HG03571 (cell line): ENCODE measurements around the gene RNF26.

Experiments
- ATAC-seq: cut with Tn5 transposase; IDR thresholded peaks from one replicate; pipeline ENCODE4 v1.9.1; 2021; ENCODE audit not compliant: unreplicated experiment

The RNF26 gene

DNA sequence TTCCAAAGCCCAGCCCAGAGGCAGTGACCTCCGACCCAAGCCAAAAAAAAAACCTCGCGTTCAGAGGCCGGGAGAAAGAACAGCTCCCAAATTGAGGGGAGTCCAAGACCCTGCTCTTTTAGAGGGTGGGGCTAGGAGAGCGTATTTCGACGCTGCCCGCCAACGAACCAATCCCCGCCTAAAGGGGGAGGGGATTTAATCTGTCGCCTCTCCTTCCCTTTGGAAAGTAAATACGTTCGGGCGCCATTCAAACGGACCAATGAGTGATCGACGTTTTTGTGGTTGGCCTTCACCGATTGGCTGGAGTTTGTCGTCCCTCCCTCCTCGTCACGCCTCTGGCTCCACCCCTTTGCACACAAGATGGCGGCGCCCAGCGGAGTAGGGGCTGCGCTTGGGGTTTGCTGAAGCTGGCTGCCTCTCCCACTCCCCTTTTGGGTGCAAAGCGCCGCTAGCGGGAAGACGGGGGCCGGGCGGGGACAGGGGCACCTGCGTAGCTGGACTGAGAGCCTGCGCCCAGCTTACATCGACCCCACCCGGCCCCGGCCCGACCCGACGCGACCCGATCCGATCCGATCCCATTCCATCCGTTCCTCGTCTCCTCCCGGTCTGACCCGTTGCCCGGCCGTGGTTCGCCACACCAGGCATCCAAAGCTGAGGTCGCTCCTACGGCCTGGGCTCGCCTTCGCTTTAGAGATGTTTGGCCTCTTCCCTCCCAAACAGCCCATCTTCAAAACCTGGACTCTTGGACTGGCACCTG, at the start of gene RNF26:
TSS of gene RNF26 (plus strand) at position 354 of the 757 bp plus-strand sequence. CDS start 596 bp downstream, outside the sequence.
- peak; percentile 89 for ATAC-seq

DNA sequence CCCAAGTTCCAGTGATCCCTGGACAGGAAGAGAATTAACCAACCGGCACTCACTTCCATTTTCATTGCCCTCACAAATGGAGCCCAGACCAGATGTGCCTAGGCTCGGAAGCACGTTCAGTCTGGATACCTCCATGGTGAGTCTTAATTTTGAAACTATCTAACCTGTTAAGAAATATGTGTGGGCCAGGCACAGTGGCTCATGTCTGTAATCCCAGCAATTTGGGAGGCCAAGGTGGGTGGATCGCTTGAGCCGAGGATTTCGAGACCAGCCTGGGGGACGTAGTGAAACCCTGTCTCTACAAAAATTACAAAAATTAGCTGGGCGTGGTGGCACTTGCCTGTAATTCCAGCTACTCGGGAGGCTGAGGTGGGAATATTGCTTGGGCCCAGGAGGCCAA, 48.9 kb upstream of the RNF26 start:
- ATAC-seq: no peak

DNA sequence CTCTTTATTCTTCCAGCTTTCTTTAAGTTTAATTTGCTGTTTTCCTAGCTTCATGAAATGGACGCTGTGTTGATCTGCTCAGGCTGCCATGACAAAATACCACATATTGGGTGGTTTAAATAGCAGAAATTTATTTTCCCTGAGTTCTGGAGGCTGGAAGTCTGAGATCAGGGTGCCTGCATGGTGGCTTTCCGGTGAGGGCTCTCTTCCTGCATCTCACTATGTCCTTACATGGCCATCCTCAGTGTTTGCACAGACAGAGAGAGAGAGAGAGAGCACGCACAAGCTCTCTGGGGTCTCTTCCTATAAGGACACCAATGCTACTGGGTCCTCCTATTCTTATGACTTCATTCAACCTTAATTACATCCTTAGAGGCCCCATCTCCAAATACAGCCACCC, 46.1 kb upstream of the RNF26 start:
- no peak for ATAC-seq

DNA sequence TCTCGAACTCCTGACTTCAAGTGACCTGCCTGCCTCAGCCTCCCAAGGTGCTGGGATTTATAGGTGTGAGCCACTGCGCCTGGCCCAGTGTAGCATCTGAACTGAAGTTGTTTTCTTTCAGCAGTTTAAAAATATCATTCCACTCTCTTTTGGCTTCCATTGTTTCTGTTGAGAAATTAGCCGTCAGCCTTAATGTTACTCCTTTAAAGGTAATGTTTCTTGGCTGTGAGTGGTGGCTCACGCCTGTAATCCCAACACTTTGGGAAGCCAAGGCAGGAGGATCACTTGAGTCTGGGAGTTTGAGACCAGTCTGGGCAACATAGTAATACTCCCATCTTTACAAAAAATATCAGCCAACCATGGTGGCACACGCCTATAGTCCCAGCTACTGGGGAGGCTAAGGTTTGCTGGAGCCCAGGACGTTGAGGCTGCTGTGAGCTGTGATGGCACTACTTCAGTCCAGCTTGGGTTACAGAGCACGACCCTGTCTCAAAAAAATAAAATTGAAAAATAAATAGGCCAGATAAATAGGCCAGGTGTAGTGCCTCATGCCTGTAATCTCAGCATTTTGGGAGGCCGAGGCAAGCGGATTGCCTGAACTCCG, 43.3 kb upstream of the RNF26 start:
- no peak for ATAC-seq

DNA sequence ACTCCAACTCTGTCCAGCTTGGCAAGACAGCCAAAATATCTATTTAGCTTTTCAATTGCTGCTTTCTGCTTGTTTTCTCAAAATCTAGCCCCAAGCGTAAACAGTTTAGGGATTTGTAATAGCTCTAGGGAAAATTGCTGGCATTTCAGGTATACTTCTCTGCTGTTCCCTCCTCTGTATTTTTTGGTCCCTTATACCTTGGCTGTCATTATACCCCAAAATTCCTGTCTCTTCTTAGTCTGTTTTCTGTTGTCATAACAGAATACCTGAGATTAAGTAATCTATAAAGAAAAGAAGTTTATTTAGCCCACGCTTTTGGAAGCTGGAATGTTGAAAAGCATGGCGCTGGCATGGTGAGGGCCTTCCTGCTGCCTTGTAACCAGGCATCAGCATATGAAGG, 40.9 kb upstream of the RNF26 start:
- no peak for ATAC-seq

DNA sequence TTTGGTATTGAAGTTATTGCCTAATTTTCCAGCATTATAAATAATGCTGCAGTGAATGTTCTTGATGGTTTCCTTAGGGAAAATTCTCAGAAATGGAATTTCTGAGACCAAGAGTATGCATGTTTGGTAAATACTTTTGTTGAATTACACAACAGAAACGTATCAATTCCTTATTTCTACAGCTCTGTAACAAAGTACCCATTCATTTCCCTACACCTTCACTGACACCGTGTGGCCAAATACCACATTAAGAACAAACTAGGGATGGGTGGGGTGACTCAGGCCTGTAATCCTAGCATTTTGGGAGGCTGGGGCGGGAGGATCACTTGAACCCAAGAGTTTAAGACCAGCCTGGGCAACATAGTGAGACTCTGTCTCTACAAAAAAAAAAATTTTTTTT, 39.1 kb upstream of the RNF26 start:
- ATAC-seq: no peak

DNA sequence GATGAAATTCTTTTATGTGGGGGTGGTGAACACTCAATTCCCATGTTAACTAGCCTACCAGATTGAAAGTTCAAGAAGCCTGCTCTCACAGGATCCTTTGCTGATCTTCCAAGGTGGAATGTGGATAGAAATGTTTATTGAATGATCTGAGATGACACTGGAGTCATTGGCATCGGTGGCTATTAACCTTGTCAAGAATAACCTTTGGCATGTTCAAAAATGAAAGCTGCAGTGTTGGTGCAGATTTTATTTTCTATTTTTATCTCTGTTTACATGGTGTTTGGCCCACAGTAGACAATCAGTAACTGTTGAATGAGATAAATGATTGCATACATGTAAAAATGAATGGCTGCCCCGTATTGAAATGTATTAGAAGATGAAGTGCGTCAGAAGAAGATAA, 36.4 kb upstream of the RNF26 start:
- ATAC-seq: no peak

DNA sequence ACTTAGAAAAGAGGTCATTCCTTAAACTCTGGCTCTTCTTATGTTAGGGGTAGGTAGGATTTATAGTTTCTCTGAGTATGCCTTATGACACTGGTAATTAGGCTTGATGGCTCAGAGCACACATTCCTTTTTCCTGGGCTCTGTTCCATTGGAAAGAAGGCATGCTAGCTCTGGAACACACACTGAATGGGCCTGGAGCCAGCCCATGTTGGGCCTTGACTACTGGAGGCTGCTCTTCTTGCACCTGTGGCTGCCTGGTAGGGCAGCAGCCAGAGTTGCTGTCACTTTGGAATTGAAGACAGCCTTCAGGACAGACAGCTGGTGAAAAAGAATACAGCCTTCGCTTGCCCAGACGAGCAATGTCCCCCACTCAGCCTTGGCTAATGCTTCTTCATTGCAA, 35.6 kb upstream of the RNF26 start:
- no peak for ATAC-seq

DNA sequence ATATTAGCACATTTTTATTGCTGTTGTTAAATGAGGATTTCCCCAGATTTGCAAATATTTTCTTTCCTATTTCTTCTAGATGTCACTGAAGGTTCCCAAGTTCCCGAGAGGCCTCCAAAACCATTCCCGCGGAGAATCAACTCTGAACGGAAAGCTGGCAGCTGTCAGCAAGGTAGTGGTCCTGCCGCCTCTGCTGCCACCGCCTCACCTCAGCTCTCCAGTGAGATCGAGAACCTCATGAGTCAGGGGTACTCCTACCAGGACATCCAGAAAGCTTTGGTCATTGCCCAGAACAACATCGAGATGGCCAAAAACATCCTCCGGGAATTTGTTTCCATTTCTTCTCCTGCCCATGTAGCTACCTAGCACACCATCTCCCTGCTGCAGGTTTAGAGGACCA, 34.9 kb upstream of the RNF26 start:
- ATAC-seq: no peak

DNA sequence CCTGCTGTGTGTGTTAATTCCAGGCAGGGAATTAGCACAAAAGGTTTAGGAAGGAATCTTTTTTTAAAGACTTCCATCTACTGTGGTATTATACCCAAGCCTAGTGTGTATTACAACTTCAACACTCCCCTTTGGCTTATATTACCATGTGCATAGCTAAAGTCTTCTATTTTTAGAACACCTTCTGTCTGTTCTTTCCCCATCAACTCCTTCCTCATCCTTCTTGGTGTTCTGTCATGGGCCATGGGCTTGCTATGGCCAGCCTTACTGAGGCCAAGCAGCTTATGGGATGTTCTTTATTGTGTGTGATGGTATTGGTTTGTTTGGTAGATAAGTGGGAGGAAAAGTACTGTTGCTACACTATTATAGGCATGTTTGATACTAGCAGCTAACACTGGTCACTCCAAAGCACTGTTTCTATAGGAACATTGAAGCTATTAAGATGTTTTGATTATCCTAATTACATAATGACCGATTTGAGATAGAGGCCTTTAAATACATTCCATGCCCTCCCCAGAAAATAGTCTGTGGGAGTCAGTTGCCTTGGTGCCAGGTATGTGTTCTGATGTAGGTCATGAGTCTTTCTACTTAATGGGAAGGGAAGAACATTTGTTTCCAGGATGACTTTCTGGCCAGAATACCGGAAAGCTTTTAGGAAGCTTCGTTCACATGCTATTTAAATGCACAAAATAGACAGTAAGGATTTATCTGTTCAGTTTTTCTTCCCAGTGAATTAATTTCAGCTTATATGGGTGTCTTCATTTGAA, 33.9 kb upstream of the RNF26 start:
- no peak for ATAC-seq

DNA sequence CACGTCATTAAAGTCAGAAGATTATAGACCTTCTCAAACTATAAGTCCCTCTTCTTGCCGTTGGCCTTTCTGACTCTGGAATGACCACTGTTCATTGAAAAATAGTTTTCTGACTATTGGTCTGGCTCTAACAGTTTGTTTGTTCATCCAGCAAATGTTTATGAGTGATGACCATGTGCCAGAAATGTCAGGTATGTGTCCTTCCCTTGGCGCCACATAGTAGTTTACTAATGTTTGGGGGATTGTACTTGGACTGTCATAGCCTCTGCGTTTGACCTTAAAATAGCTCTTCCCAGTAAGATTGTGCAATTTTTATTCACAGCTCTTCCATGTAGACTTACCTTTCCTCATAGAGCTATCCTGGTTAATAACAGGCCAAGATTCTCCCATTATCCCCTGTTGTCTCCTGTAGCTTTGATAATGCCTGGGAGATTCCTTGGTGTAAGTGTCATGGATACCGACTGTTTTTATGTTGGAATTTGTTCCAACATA, 31.1 kb upstream of the RNF26 start:
- no peak for ATAC-seq

DNA sequence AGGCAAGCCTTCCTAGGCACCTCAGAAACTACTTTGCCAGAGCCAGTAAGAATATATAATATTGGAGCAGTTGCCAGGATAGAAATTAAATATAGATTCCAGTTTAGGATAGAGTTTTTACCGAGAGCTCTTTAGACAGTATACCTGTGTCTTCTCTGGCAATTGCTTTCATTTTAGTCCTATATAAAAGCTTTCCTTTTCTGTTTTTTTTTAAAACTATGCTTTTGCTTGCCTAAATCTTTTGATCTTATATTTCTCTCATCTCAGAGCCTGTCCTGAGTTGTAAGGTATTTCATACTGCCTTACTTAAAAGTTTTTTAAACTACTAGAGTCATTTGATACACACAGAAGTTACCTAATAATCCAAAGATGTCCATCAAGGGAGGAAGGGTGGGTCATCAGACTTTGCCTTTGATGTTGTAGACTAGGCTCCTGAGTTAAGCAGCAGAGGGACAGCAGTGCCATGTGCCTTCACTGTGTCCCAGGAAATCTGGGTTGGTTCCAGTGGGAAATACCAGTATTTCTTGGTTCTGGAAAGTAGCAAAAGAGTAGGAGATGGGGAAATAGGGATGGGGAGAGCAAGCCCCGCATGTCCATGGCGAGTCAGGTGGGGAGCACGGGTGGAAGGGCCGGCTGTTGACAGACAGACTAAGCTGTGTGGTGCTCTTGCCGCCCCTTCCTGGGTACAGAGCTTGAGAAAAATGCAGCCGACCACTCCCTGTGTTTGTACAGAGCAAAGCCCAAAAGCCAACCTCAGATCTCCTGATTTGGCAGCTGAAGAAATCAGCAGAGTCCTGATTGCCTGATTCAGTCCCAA, 28.6 kb upstream of the RNF26 start:
- no peak for ATAC-seq

DNA sequence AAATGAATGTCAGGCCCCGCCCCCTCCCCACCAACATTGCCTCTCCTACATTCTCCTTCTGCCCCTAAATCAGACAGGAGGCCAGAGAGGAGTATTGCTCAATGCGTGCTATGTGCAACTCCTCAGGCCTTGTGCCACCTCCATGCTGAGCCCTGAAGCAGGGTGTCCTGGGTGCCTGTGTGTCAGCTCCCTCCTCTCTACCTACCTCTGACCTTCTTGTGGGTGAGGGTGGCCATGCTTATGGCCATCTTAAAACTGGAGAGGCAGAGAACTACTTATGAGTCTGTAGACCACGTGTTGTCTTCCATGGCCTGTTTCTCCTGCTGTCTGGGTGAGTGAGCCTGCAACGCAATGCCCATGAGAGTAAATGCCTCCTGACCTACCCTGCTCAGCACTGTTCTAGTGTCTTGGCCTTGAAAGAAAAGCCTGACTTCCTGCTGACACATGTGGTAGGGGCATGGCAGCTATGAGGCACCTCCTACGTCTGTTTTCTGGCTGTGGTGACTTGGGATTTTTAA, 27.9 kb upstream of the RNF26 start:
- no peak for ATAC-seq

DNA sequence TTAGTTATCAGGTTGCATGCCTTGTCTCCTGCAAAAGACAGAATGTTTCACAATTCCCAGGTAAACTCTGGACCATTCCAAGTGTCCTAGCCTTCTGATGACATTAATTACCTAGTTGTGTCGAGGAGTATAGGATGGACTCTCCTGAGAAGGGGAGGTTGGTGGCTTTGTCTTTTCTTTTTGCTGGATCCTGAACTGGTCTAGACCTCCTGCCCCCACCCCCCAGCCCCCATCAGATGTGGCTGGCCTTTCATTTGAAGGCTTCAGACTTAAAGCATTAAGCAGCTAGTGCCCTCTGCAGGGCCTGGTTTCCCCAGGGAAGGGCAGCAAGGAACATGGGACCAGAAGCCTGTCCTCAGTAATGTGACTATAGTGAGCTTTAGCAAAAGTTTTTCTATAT, 27.1 kb upstream of the RNF26 start:
- ATAC-seq: no peak

DNA sequence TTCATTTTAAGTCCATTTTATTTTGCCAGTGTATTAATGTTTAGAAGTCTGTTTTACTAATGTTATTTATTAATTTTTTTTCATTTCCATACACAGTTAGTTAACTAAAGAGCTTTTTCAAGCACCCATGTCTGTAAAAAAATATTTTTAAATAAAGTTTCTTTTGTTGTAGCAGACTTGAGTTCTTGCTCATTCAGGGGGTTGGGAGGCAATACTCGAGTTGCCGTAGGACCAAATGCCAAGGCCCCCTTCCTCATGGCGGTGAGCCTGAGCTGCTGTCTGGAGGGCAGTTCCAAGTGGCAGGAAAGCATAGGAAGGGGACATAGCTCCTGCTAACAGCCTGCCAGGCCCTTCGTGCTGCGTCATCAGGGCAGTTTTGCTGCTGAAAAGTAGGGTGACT, 26.4 kb upstream of the RNF26 start:
- no peak for ATAC-seq

DNA sequence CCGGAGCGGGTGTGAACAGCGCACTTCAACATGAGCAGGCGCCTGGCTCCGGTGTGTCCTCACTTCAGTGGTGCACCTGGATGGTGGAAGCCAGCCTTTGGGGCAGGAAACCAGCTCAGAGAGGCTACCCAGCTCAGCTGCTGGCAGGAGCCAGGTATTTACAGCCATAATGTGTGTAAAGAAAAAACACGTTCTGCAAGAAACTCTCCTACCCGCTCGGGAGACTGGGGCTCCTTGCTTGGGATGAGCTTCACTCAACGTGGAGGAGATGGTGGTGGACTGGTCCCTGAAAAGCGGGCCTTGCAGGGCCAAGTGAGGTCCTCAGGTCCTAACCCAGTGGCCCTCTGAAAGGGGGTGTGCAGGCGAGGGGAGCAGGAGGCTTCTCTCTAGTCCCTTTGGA, 24.9 kb upstream of the RNF26 start:
- no peak for ATAC-seq

DNA sequence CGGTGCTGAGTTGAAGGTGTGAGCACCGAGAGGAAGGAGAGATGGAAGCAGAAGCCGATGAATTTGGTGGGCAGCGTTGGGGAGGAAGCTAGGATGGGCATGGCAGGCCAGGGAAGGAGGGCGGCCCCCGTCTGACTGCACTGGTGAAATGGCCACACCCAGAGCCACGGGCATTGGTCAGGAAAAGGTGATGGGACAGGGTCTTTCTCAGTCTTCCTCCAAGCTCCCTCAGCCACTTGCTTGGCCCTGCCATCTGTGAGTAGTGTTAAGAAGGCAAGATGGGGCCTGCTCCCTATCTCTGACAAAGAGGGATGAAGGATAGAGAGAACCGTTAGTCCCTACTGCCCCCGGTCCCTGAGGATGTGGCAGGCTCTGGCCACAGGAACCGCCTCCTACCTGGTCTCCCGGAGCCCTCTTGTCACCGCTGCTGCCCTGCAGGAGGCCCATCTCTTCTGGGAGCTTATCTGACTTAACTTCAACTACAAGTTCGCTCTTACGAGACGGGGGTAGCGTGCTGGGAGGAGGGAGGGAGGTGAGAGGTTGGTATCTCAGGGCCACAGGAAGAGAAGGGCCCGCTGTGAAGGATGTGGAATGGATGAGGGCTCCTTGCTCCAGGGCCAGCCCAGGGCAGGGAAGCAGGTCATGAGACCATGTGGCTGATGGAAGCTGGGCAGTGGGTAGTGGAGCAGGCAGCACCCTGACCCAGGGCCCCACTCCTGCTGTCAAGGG, 24.2 kb upstream of the RNF26 start:
- no peak for ATAC-seq

DNA sequence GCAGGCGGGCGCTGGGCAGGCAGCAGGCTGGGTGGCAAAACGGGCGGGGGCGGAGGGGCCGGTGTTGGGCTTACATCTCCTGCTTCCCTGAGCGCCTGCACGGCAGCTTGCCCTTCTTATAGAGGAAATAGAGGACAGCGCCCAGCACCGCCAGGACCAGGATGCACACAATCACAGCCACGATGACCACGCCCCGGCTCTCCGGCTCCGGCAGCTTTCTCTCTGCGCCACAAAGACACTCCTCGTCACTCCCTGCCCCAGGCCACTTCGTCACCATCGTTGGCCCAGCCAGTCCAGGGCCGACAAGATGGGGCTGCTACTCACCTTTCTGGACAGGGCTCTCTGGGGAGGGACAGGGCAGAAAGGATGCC, 23.7 kb upstream of the RNF26 start:
- ATAC-seq: no peak

DNA sequence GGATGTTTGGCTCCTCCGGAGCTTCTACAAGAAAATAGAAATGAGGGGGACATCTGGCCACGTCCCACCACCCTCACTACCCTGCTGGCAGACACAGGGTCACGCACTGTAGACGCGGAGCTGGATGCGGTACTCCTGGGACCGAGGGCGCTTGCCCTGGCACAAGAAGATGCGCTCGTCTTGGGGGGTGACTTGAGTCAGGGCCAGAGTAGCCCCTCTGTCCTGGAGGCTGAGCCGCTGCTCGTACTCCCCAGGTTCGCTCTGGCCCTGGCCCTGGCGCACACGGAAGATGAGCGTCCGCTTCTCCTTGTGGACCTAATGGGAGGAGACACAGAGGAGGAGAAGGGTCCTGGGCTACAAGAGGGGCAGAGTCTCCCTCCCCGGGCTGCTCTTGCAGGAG, 19.6 kb upstream of the RNF26 start:
- ATAC-seq: no peak
